Activated CD4-positive, alpha-beta T cell treated with anti-CD3 and anti-CD28 coated beads, Interleukin-2, Interleukin-4, amounts not matched to agents 100 ng/mL and 50 ng/mL, durations not matched to agents 16 hours and 8 hours (primary cell): ENCODE measurements around the gene PTPRZ1.

Source experiments
- DNase-seq: peaks from one replicate; pipeline ENCODE4 v3.0.0-alpha.2; 2020; ENCODE audit warnings: low spot score

PTPRZ1 gene

DNA sequence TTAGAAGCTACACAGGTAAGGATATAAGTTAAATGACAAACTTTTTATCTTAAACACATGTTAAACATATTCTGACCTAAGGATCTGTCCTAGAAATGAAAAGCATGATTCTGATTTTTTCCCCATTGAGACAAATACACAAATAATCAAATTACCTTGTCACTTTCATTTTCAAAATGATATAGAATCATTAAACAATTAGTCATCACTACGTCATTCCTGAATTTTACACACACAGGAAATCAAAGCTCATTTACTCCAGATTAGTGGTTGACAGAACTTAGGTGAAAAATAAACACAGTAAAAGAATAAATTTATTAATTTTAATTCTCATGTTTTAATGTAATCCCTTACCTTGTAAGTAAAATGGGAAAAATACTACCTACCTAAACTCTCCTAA is 182.1 kb downstream of the PTPRZ1 start:
- no peak for DNase-seq

DNA sequence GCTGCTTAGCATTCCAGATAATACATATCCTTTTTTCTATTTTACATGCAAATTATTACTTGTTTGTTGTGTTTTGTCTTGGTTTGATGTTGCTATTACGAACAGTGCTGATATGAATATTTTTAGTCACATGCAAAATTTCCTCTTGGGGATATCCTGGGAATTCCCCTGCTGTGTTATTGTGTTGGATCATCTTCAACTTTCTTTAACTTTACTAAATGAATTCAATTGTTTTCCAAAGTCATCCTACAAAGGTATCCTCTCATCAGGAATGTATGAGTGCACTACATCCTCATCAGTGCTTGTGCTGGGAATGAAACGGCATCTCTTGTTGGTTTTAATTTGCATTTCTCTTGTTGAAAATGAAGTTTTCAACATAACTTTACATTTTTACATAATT is 184.0 kb downstream of the PTPRZ1 start:
- DNase-seq = no peak

- DNase-seq = no peak
These were observed 186.6 kb downstream of the PTPRZ1 start for GRCh38 chr7:122059542-122059941.

- DNase-seq = no peak
These were observed 190.2 kb downstream of the PTPRZ1 start for GRCh38 chr7:122063146-122063545.

- DNase-seq = no peak
These were observed 192.0 kb downstream of the PTPRZ1 start for GRCh38 chr7:122064971-122065370.

- no peak for DNase-seq
These were observed 194.1 kb downstream of the PTPRZ1 start for GRCh38 chr7:122067077-122067476.

DNA sequence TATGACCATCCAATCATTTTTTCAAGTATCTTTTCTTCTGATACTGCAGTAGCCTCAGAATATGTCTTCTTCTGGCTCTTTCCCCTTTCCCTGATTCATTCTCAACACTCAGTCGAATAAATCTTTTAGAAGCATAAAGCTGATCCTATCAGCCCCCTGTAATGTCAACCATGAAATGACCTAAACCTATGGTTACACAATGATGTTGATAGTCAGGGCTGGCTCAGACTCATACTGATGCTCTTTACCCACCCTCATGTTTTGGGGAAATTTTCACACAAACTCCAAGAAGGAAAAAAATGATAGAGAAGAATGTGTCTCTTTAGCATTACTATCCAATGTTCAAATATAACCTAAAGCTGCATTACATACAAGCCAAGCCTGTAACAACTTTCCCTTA is 195.1 kb downstream of the PTPRZ1 start:
- DNase-seq = no peak

GRCh38 chr7:122068999-122069398 is 196.0 kb downstream of the PTPRZ1 start:
- DNase-seq = no peak

DNA sequence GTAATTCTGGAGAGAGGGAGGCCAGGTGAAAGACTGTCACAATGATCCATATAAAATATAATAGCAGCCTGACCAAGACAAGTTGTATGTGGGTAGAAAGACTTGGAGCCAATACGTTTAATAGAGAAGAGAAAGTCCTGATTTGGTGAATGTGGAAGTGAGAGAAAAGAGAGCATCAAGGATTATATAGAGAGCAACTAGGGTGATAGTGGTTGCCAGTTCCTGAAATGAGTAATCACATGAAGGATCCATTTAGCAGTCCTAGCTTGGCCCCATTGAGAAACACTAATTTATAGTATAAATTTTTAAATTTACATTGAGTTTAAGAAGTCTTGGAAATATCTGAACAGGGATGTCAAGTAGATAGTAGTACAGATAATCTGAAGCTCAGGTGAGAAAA is 197.1 kb downstream of the PTPRZ1 start:
- DNase-seq = no peak

- DNase-seq = no peak
These were observed 197.9 kb downstream of the PTPRZ1 start for GRCh38 chr7:122070834-122071233.

- DNase-seq = no peak
These were observed 199.3 kb downstream of the PTPRZ1 start for GRCh38 chr7:122072272-122072671.

- DNase-seq = no peak
These were observed 200.1 kb downstream of the PTPRZ1 start for GRCh38 chr7:122072924-122073599.

DNA sequence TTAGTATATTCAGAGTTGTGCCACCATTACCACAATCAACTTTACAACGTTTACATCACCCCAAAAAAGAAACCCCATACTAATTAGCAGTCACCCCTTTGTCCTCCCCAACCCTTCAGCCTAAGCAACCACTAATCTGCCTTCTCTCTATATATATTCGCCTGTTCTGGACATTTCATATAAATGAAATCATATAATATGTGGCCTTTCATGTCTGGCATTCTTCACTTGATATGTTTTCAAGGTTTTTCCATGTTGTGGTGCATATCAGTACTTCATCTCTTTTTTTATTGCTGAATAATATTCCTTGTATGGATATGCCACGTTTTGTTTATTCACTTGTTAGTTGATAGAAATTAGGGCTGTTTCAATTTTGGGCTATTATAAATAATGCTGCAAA is 200.7 kb downstream of the PTPRZ1 start:
- no peak for DNase-seq

GRCh38 chr7:122082160-122082559 is 209.2 kb downstream of the PTPRZ1 start:
- DNase-seq = no peak

GRCh38 chr7:122082670-122083069 is 209.7 kb downstream of the PTPRZ1 start:
- no peak for DNase-seq

GRCh38 chr7:122092964-122093797 is 220.2 kb downstream of the PTPRZ1 start:
- DNase-seq = peak; percentile 61

GRCh38 chr7:122094549-122094948 is 221.6 kb downstream of the PTPRZ1 start:
- no peak for DNase-seq

- DNase-seq = no peak
These were observed 222.7 kb downstream of the PTPRZ1 start for GRCh38 chr7:122095642-122096041.

DNA sequence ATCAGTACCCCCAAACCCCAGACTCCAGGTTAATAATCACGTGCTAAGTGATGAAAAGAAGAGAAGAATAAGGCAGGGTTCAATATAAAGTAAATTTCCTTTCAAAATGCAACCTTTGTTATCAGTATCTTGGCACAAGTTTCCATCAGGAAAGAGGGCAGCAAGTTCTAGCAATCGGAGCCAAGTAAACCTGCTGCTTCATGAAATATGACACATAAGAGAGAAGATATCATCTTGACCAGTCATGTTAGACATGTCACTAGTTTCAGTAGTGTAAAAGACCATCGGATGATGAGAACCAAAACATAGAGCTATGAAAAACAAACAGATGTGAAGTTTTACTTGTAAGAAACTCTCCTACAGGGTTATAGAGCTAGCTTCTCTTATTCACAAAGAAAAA is 227.1 kb downstream of the PTPRZ1 start:
- no peak for DNase-seq

GRCh38 chr7:122103064-122103463 is 230.1 kb downstream of the PTPRZ1 start:
- no peak for DNase-seq
